Measurements from ENCODE around the gene MRPL38.

- TF ChIP-seq EP300 (IDR thresholded peaks at IDR 0.05; ENCODE audit: low read depth) (no peak), POLR2AphosphoS5 (IDR thresholded peaks at IDR 0.05) (no peak)
Measured at GRCh38 chr17:75874323-75875181, 30.1 kb downstream of the MRPL38 start.
